AG09319 (cell line): ENCODE data around the gene MED15.

ENCODE experiments used
- DNase-seq: peaks from one replicate; pipeline ENCODE4 v3.0.0-alpha.2; 2010; ENCODE audit warnings: low read depth; ENCODE audit errors: extremely low read depth
- CTCF ChIP-seq: IDR thresholded peaks from 2 replicates; pipeline ENCODE4 v1.5.1; 2011; ENCODE audit warnings: low read depth, mild to moderate bottlenecking, inconsistent platforms, low read length, moderate library complexity

MED15 gene

GRCh38 chr22:20578192-20578591 lies 70.8 kb downstream of the MED15 start:
- DNase-seq = no peak
- TF ChIP-seq CTCF = no peak

- no peak for TF ChIP-seq CTCF
- DNase-seq = no peak
These were observed 71.3 kb downstream of the MED15 start for GRCh38 chr22:20578707-20579106.

- no peak for TF ChIP-seq CTCF
- DNase-seq = no peak
These were observed 72.1 kb downstream of the MED15 start for GRCh38 chr22:20579273-20580120.

GRCh38 chr22:20580179-20580578 lies 72.8 kb downstream of the MED15 start:
- DNase-seq = no peak
- TF ChIP-seq CTCF = no peak

- no peak for TF ChIP-seq CTCF
- DNase-seq = no peak
These were observed 73.4 kb downstream of the MED15 start for GRCh38 chr22:20580611-20581502.

- no peak for DNase-seq
- no peak for TF ChIP-seq CTCF
These were observed 74.2 kb downstream of the MED15 start for GRCh38 chr22:20581503-20582170.
